Effector CD4-positive, alpha-beta T cell (primary cell): Measurements from ENCODE around the gene POU5F1.

Experiments
- DNase-seq: peaks from one replicate; pipeline ENCODE4 v3.0.0-alpha.2; 2020

The POU5F1 gene

GRCh38 chr6:31138982-31139381 lies 31.5 kb downstream of the POU5F1 start, which contains the start of gene PSORS1C2:
Gene PSORS1C2 (minus strand): TSS chr6:31139066. CDS start chr6:31139026, 40 bp downstream.
- DNase-seq: no peak

GRCh38 chr6:31135710-31136109 lies 34.8 kb downstream of the POU5F1 start:
- DNase-seq: no peak

- DNase-seq: no peak
These were observed 37.7 kb downstream of the POU5F1 start for GRCh38 chr6:31132806-31133205.

GRCh38 chr6:31131595-31131994 lies 38.9 kb downstream of the POU5F1 start:
- DNase-seq: no peak

- no peak for DNase-seq
These were observed 39.7 kb downstream of the POU5F1 start for GRCh38 chr6:31130751-31131150.

- no peak for DNase-seq
These were observed 41.4 kb downstream of the POU5F1 start for GRCh38 chr6:31129130-31129529.

GRCh38 chr6:31128093-31128676 lies 42.3 kb downstream of the POU5F1 start:
- DNase-seq: peak; percentile 70

GRCh38 chr6:31126396-31127175 lies 43.9 kb downstream of the POU5F1 start:
- DNase-seq: no peak

- DNase-seq: no peak
These were observed 44.7 kb downstream of the POU5F1 start for GRCh38 chr6:31125586-31126363.

- no peak for DNase-seq
These were observed 45.3 kb downstream of the POU5F1 start for GRCh38 chr6:31125162-31125561.

GRCh38 chr6:31122791-31123706 lies 47.4 kb downstream of the POU5F1 start:
- DNase-seq: no peak

GRCh38 chr6:31121131-31121790 lies 49.2 kb downstream of the POU5F1 start:
- DNase-seq: no peak

- no peak for DNase-seq
These were observed 50.1 kb downstream of the POU5F1 start, which contains the start of gene CDSN for GRCh38 chr6:31120151-31120915. Gene CDSN (minus strand): TSS chr6:31120446. CDS start chr6:31120419, 27 bp downstream.

- DNase-seq: no peak
These were observed 52.3 kb downstream of the POU5F1 start for GRCh38 chr6:31118178-31118577.

- DNase-seq: no peak
These were observed 53.7 kb downstream of the POU5F1 start for GRCh38 chr6:31116661-31117385.

GRCh38 chr6:31115941-31116560 lies 54.4 kb downstream of the POU5F1 start:
- no peak for DNase-seq

GRCh38 chr6:31114970-31115849 lies 55.3 kb downstream of the POU5F1 start:
- no peak for DNase-seq

GRCh38 chr6:31114541-31114878 lies 56.0 kb downstream of the POU5F1 start, which contains the start of gene PSORS1C1:
Gene PSORS1C1 (plus strand): TSS chr6:31114800. CDS start chr6:31129633, 14,833 bp downstream.
- no peak for DNase-seq
